IMR-90 (cell line): Measurements from ENCODE around the gene ADAM15. TPM values are rescaled to one million over a fixed set of nuclear protein-coding genes. Genes with fewer than 3 reads are reported as not detected.

Experiments
- ATAC-seq: fragments of 200-7000 bp; cut with Tn5 transposase; 2 replicates; pipeline ENCODE4 v1.9.1; 2020; ENCODE audit warnings: low read depth, mild to moderate bottlenecking, moderate library complexity
- BruUV-seq: library from RNA; stranded (reverse); fragments of 400-500 nt; replicated peaks from 2 replicates; lab custom pipeline; 2021; lab: Mats Ljungman, UMichigan
- CTCF ChIA-PET: fragments of 300-600 bp; formaldehyde crosslinking; extraction: SDS; loops from one replicate; lab custom pipeline; 2021; ENCODE audit warnings: antibody characterized with exemption; lab: Yijun Ruan, JAX
- POLR2A ChIA-PET: fragments of 300-600 bp; sonication (Branson Sonifier 250); formaldehyde crosslinking; loops from one replicate; lab custom pipeline; 2022; ENCODE audit warnings: antibody characterized with exemption; ENCODE audit not compliant: unreplicated experiment; lab: Charles Lee
- DNase-seq: peaks from one replicate; pipeline ENCODE4 v3.0.0; 2013
- H2AFZ ChIP-seq: replicated peaks from 2 replicates; pipeline ENCODE3; 2013; ENCODE audit warnings: low read length, mild to moderate bottlenecking; ENCODE audit not compliant: poor library complexity
- H2AK5ac ChIP-seq: 2 replicates; pipeline ENCODE4 v1.6.1; 2013; ENCODE audit warnings: low read depth, low read length, inconsistent platforms
- H2AK9ac ChIP-seq: replicated peaks from 2 replicates; pipeline ENCODE3; 2013; ENCODE audit warnings: mild to moderate bottlenecking, low read depth, low read length, moderate library complexity; ENCODE audit not compliant: poor library complexity
- H2BK120ac ChIP-seq: 2 replicates; pipeline ENCODE4 v1.6.1; 2013; ENCODE audit warnings: low read depth, low read length, inconsistent platforms
- H2BK15ac ChIP-seq: 3 replicates; pipeline ENCODE4 v1.6.1; 2013; ENCODE audit warnings: low read depth, low read length, inconsistent platforms
- H2BK20ac ChIP-seq: 2 replicates; pipeline ENCODE4 v1.6.1; 2013; ENCODE audit warnings: low read depth, mild to moderate bottlenecking, inconsistent platforms, low read length, moderate library complexity
- H2BK5ac ChIP-seq: 2 replicates; pipeline ENCODE4 v1.6.1; 2013; ENCODE audit warnings: mild to moderate bottlenecking, low read depth, low read length, inconsistent platforms; ENCODE audit not compliant: poor library complexity, severe bottlenecking
- H3K14ac ChIP-seq: replicated peaks from 2 replicates; pipeline ENCODE4 v1.6.1; 2013; ENCODE audit warnings: low read depth, low read length, inconsistent platforms
- H3K18ac ChIP-seq: 2 replicates; pipeline ENCODE4 v1.6.1; 2013; ENCODE audit warnings: low read depth, low read length, control low read depth
- H3K23ac ChIP-seq: 2 replicates; pipeline ENCODE4 v1.6.1; 2013; ENCODE audit warnings: low read depth, low read length, inconsistent platforms
- H3K27ac ChIP-seq: 2 replicates; pipeline ENCODE4 v1.5.1; 2013; ENCODE audit warnings: mild to moderate bottlenecking, control low read depth, low read length; ENCODE audit not compliant: insufficient read depth
- H3K27me3 ChIP-seq: 2 replicates; pipeline ENCODE4 v1.6.1; 2013; ENCODE audit warnings: low read length; ENCODE audit not compliant: control insufficient read depth, insufficient read depth
- H3K36me3 ChIP-seq: 2 replicates; pipeline ENCODE4 v1.6.1; 2013; ENCODE audit warnings: low read length, mixed read lengths; ENCODE audit not compliant: control insufficient read depth, insufficient read depth
- H3K4ac ChIP-seq: 2 replicates; pipeline ENCODE4 v1.6.1; 2013; ENCODE audit warnings: low read depth, low read length, inconsistent platforms
- H3K4me1 ChIP-seq: 2 replicates; pipeline ENCODE4 v1.6.1; 2013; ENCODE audit warnings: low read length, mixed read lengths; ENCODE audit not compliant: control insufficient read depth, insufficient read depth
- H3K4me2 ChIP-seq: 2 replicates; pipeline ENCODE4 v1.6.1; 2013; ENCODE audit warnings: low read depth, mild to moderate bottlenecking, control low read depth, low read length, moderate library complexity
- H3K4me3 ChIP-seq: 2 replicates; pipeline ENCODE4 v1.5.1; 2013; ENCODE audit warnings: low read depth, mild to moderate bottlenecking, control low read depth, low read length, moderate library complexity; ENCODE audit not compliant: insufficient read depth
- H3K56ac ChIP-seq: 2 replicates; pipeline ENCODE4 v1.6.1; 2013; ENCODE audit warnings: low read length, inconsistent platforms; ENCODE audit not compliant: insufficient read depth; ENCODE audit errors: extremely low read depth
- H3K79me1 ChIP-seq, 2 experiments: 2 replicates each; pipeline ENCODE4 v1.6.1; 2013; ENCODE audit warnings: low read length in 2 of 2, inconsistent platforms in 1 of 2, low read depth in 1 of 2
- H3K9ac ChIP-seq: 2 replicates; pipeline ENCODE4 v1.6.1; 2013; ENCODE audit warnings: low read depth, low read length, control low read depth
- H3K9me1 ChIP-seq: 2 replicates; pipeline ENCODE4 v1.6.1; 2013; ENCODE audit warnings: low read length, inconsistent platforms; ENCODE audit not compliant: insufficient read depth
- H3K9me3 ChIP-seq: 2 replicates; pipeline ENCODE4 v1.6.1; 2013; ENCODE audit warnings: low read length; ENCODE audit not compliant: control insufficient read depth, insufficient read depth
- H4K20me1 ChIP-seq: 2 replicates; pipeline ENCODE4 v1.6.1; 2013; ENCODE audit warnings: low read length, inconsistent platforms; ENCODE audit not compliant: insufficient read depth
- H4K5ac ChIP-seq: 2 replicates; pipeline ENCODE4 v1.6.1; 2013; ENCODE audit warnings: mild to moderate bottlenecking, low read depth, low read length, control low read depth
- H4K8ac ChIP-seq, 2 experiments: 2 replicates each; pipeline ENCODE4 v1.6.1; 2013; ENCODE audit warnings: low read depth in 2 of 2, low read length in 2 of 2, control low read depth in 1 of 2, inconsistent platforms in 1 of 2
- H4K91ac ChIP-seq: 2 replicates; pipeline ENCODE4 v1.6.1; 2013; ENCODE audit warnings: low read depth, low read length, inconsistent platforms; ENCODE audit not compliant: insufficient read depth
- MAZ ChIP-seq: IDR thresholded peaks from 2 replicates; pipeline ENCODE4 v1.6.1; 2012; ENCODE audit warnings: low read depth, mild to moderate bottlenecking, low read length, improper control_type of control experiment, moderate library complexity, borderline replicate concordance
- RCOR1 ChIP-seq: IDR thresholded peaks from 2 replicates; pipeline ENCODE4 v1.6.1; 2012; ENCODE audit warnings: mild to moderate bottlenecking, low read length, improper control_type of control experiment; ENCODE audit not compliant: insufficient replicate concordance
- WGBS, 2 experiments: methylation state at CpG; one replicate each; pipeline versions ENCODE4 v1.1.5 to v1.1.7; 2013; ENCODE audit warnings: missing lambda C conversion rate in 2 of 2; ENCODE audit not compliant: insufficient read length in 1 of 2; ENCODE audit errors: extremely low coverage in 2 of 2; 5-methylcytosine and 5-hydroxymethylcytosine counted together
- dilution Hi-C: fragments of 300-500 bp; cut with HindIII; formaldehyde crosslinking; loops from one replicate; pipeline ENCODE4 v1.14.3; 2018; ENCODE audit warnings: low sequenced_read_pairs; ENCODE audit not compliant: unreplicated experiment
- in situ Hi-C: fragments of 300-500 bp; cut with MboI; formaldehyde crosslinking; loops from 3 replicates; pipeline ENCODE4 v1.14.3; 2019; ENCODE audit warnings: low sequenced_read_pairs, inconsistent platforms, mixed read lengths
- intact Hi-C: fragments of 100-400 bp; cut with micrococcal nuclease; formaldehyde crosslinking; loops from 2 replicates; pipeline ENCODE4 v1.10.0; 2022
- polyA plus RNA-seq, 3 experiments: library from polyadenylated mRNA; depleted of rRNA; stranded (reverse); fragments of >200 nt; gene quantifications; 2 replicates each; pipeline ENCODE4 v1.2.3, GENCODE V29; 2012; ENCODE audit warnings: low replicate concordance in 1 of 3
- total RNA-seq: library from RNA; depleted of rRNA; stranded (reverse); fragments of >200 nt; gene quantifications from 2 replicates; pipeline ENCODE4 v1.2.3, GENCODE V29; 2012
- TF ChIP-seq, protein P1 (sequence below): conservative IDR thresholded peaks from 2 replicates; pipeline ENCODE4 v1.5.1; 2012; ENCODE audit warnings: mild to moderate bottlenecking, low read depth, low read length, improper control_type of control experiment

Gene ADAM15
- total and polyA plus RNA-seq, 2 of the 4 experiments (the other 2 are of a cell fraction): 25.6 to 52.4 TPM

DNA sequence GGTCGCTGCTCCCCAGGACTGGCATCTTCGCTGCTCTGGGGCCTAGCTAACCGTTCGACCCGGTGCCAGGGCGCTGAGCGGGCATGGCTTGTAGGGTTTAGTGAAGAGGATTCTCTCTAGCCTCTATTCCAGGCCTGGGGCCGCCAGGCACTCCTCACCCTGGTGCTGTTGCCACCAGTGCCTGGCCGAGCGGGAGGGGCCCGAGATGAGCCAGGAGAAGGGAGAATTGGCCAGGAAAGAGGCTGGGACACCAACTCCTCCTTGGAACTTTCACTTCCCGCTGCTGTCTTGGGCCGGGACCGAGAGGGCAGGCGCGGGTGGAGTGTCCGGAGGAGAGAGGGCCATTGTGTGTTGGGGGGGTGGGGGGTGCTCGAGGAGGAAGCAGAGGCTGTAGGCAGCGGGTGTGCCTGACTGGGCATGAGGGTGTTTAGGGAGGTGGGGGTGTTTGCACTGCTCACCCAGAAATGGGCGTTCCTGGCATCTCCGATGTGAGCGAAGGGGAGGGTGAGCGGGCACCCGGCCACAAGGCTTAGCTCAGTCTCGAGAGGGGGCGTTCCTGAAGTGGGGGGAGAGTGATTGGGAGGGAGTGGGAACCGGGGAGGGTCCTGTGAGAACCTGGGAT lies 772 bp downstream of the ADAM15 start:
- Histone ChIP-seq H2BK20ac (no peak overlapping the region), H3K9ac (peak overlapping the region; percentile 62), H3K4me2 (peak overlapping the region; percentile 90), H2AK9ac (peak overlapping the region; percentile 96), H4K8ac (peak overlapping the region in 1 of 2 experiments; percentile 2; a peak in 1 of 4 replicates), H2AFZ (peak overlapping the region; percentile 95), H2BK120ac (no peak overlapping the region), H3K27ac (no peak overlapping the region; the same call in 1 of the 2 replicates), H3K56ac (no peak overlapping the region), H3K36me3 (peaks cover 7% of the 10 kb centered on the region; the same call in 1 of the 2 replicates), H2AK5ac (no peak overlapping the region; the same call in 1 of the 2 replicates), H3K23ac (peak overlapping the region; percentile 68; the same call in 1 of the 2 replicates), H3K4me1 (peaks cover 8% of the 10 kb centered on the region), H3K4me3 (peak overlapping the region; percentile 60), H2BK5ac (no peak overlapping the region), H4K5ac (no peak overlapping the region), H3K9me3 (no peaks in the 10 kb centered on the region), H3K14ac (0 out of 2 replicates have a peak overlapping the region, but pooled peaks have one; percentile 1), H4K20me1 (no peaks in the 10 kb centered on the region; the same call in 1 of the 2 replicates), H3K9me1 (peaks cover 4% of the 10 kb centered on the region; the same call in 1 of the 2 replicates), H3K18ac (no peak overlapping the region), H3K79me1 (peaks cover 0 to 15% of the 10 kb centered on the region in 2 experiments; a peak in 2 of 4 replicates), H3K27me3 (no peaks in the 10 kb centered on the region), H3K4ac (peak overlapping the region; percentile 38; the same call in 1 of the 2 replicates), H2BK15ac (no peak overlapping the region), H4K91ac (no peak overlapping the region)
- CTCF ChIA-PET: interaction anchor here (0.6 to 1.3 kb wide), 2 partner anchors 19 to 23 kb away, joined by 3 read pairs; no protein-coding TSS in a partner anchor
- TF ChIP-seq, protein P1, sequence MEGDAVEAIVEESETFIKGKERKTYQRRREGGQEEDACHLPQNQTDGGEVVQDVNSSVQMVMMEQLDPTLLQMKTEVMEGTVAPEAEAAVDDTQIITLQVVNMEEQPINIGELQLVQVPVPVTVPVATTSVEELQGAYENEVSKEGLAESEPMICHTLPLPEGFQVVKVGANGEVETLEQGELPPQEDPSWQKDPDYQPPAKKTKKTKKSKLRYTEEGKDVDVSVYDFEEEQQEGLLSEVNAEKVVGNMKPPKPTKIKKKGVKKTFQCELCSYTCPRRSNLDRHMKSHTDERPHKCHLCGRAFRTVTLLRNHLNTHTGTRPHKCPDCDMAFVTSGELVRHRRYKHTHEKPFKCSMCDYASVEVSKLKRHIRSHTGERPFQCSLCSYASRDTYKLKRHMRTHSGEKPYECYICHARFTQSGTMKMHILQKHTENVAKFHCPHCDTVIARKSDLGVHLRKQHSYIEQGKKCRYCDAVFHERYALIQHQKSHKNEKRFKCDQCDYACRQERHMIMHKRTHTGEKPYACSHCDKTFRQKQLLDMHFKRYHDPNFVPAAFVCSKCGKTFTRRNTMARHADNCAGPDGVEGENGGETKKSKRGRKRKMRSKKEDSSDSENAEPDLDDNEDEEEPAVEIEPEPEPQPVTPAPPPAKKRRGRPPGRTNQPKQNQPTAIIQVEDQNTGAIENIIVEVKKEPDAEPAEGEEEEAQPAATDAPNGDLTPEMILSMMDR: no peak
- TF ChIP-seq RCOR1 (no peak), MAZ (peak; percentile 45; the same call in 1 of the 2 replicates)
- DNase-seq (peak; percentile 13), ATAC-seq (peak; percentile 13)
- no TSS peak for BruUV-seq
- WGBS, 2 experiments: 3% methylated on average over 10 of the region's 27 CpGs; no CpG with 5 or more reads in 1 of the 2 experiments
- intact Hi-C loops (loop anchor here (5.0 kb wide), 1 partner anchor 50 kb away; the partner anchor contains the start of gene ZBTB7B), dilution Hi-C loops (no loop called here), in situ Hi-C loops (loop anchor here (10.0 kb wide), 1 partner anchor 97 kb away; the partner anchor contains the start of gene PBXIP1)
- POLR2A ChIA-PET: no interaction called here
